ENCODE results near the gene TRIM43.
"Not testable (repeated sequence)": the region's sequence is repeated elsewhere in the genome, so short reads cannot be mapped to it uniquely, and the experiment has no call there.

Gene TRIM43

DNA sequence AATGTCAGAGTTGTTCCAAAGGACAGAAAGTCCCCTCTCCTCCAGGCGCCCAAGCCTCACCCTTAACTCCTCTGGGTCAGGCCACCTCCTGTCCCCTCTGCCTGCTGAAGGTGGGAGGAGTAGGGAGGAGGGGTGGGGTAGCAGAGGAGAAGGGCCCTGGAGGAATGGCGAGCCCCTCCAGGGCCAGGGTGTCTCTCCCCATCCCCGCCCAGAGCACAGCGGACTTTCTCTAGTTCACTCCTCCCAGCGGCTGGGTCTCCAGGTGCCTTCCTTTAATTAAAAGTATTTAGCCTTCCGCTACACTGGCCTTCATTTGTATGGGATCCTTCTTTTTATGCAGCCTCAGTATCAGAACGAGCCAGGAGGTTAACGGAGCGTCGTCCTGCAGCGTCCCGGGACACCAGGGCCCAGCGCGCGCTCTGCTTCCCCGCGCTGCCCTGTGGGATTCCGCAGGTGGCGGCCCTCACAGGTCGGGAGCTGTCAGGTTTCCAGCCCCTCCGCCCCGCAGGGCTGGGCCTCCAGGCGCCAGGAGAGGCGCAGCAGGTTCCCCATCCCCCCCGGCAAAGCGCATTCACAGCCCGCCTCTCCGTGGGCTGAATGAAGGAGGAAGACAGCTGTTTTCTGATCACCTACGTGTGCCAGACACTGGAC is 57.2 kb downstream of the TRIM43 start:
- not testable (repeated sequence) for H3K27me3 Mint-ChIP-seq

More for the DNA sequence above, 57.2 kb downstream of the TRIM43 start:
- ATAC-seq (replicated peaks); H3K36me3 Mint-ChIP-seq (ENCODE audit: insufficient read depth); H3K4me3 Mint-ChIP-seq; H3K27ac Mint-ChIP-seq; H3K9me3 Mint-ChIP-seq; H3K4me1 Mint-ChIP-seq (ENCODE audit: low read depth in 2 of 2); DNase-seq: not testable (repeated sequence)

Data from effector memory CD8-positive, alpha-beta T cell (primary cell).